GM23248 (cell line): ENCODE measurements around the gene HELZ2.

Source experiments
- EZH2 ChIP-seq: fragments of 200-600 bp; sonication (generic); IDR thresholded peaks from 2 replicates; pipeline ENCODE4 v1.6.1; 2018; ENCODE audit warnings: antibody characterized with exemption, mild to moderate bottlenecking; ENCODE audit not compliant: insufficient read depth, poor library complexity, severe bottlenecking
- EZH2phosphoT487 ChIP-seq: fragments of 200-600 bp; sonication (generic); IDR thresholded peaks from 2 replicates; pipeline ENCODE4 v1.6.1; 2018; ENCODE audit warnings: antibody characterized with exemption, moderate library complexity, mild to moderate bottlenecking, low read depth; ENCODE audit not compliant: insufficient read depth

DNA sequence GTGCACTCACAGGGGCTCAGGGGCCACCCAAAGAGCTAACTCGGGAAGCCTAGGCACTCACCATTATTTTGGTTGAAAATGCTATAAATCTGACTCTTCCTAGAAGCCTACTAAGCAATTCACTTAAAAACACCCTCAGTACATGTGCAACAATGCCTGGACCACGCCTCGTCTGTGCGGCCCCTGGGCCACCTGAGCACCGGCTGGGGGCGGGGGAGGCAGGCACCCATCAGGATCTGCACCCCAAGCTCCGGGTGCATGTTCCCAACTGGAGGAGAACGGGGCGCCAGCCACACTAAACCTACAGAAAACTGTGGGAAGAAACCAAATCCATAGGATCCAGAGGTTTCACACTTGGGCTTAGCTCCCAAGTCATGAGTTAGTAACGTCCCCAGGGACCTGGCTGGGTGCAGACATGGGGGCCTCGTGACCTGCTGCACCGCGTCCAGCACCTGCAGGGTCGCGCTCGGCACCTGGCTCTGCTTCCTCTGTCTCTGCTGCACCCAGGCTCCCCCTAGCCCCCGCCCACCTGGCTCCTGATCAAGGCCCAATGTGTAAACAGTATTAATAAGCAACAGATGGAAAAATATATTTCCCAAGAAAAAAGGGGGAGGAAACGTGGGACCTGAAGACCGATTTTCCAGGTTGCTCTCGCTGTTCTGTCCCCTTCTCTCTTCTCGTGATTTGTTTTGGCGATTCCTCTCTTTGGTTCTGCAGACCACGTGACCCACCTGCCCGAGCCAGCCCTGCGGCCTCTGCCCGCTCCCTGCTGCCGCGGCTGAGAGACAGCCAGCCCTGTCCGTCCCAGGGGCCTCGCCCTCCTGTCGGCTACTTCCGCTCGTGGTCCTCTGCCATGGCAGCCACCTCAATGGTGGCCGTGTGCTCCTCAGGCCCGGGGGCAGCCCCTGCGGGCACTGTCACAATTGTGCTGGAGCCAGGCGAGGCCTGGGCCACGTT, 15.5 kb upstream of the HELZ2 start:
- TF ChIP-seq EZH2 (no peak), EZH2phosphoT487 (no peak)
